GM19240 (cell line): ENCODE measurements around the gene TRIM29.
"Not testable (repeated sequence)": the region's sequence is repeated elsewhere in the genome, so short reads cannot be mapped to it uniquely, and the experiment has no call there.

Experiments used
- DNase-seq: peaks from one replicate; pipeline ENCODE4 v3.0.0; 2011; ENCODE audit warnings: low spot score; ENCODE audit not compliant: insufficient read length

The TRIM29 gene, protein sequence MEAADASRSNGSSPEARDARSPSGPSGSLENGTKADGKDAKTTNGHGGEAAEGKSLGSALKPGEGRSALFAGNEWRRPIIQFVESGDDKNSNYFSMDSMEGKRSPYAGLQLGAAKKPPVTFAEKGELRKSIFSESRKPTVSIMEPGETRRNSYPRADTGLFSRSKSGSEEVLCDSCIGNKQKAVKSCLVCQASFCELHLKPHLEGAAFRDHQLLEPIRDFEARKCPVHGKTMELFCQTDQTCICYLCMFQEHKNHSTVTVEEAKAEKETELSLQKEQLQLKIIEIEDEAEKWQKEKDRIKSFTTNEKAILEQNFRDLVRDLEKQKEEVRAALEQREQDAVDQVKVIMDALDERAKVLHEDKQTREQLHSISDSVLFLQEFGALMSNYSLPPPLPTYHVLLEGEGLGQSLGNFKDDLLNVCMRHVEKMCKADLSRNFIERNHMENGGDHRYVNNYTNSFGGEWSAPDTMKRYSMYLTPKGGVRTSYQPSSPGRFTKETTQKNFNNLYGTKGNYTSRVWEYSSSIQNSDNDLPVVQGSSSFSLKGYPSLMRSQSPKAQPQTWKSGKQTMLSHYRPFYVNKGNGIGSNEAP

DNA sequence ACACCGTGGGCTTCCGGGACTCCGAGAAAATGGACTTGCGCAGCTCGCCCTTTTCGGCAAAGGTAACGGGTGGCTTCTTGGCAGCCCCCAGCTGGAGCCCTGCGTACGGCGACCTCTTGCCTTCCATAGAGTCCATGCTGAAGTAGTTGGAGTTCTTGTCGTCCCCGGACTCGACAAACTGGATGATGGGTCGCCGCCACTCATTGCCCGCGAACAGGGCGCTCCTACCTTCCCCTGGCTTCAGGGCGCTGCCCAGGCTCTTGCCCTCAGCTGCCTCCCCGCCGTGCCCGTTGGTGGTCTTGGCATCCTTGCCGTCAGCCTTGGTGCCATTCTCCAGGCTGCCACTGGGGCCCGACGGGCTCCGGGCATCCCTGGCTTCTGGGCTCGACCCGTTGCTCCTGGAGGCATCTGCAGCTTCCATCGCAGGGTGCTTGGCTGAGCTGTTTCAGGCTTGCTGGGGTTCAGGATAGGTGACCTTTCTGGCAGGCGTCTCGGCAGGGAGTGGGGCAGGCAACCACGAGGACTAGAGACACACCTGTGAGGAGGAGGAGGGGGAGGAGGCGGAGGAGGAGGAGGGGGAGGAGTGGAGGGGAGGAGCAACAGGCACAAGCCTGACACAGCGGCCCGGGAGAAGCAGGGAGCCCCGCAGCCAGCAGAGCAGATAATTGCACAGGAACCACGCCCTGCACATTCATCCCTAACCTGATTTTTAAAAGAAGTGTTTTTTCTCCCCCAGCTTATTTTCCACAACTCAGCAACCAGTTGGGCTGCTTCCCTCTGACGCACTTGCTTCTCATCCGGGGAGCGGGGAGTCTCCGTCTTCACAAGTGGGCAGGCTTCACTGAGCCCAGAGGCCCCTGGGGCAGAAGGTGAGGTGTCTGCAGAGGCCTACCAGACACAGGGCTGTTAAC, at the start of gene TRIM29:
TRIM29 (minus strand) TSS at position 503 of the 911 bp plus-strand sequence; CDS start at position 421, 82 bp downstream.
- no peak for DNase-seq

DNA sequence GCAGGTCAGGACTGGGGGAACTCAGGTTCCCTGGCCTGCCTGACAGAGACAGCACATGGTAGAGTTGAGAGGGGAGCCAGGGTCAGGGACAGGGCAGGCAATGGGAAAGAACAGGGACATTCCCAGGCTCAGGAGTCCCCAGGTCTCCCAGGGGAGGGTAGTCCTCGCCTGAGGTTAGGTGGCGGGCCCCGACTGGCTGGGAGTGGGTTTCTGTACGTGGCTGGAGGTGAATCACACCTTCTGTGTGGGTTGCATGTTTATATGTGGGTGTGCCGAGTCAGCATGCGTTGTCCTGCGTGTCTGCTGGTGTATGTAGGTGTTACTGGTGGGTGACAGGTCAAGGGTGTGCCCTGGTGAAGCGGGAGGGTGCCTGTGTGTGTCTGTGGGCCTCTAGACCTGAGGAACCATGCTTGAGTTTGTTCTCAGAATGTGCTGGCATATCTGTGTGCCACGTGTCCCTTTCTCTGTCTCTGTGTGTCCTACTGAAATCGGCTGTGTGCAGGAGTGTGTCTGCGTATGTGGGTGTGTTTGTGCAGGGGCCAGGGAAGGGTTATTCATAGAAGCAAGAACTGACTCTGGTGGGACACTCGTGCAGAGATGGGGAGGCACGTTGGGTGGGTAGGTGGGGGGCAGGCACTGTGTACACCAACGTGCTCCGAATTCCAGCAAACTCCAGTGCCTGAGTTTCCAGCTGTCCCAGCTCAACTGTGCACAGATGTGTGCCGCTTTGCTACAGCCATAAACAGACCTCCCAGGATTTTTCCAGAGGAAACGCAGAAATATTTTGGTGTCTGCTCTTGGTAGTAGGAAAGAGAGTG, 49.1 kb upstream of the TRIM29 start:
- DNase-seq: no peak

DNA sequence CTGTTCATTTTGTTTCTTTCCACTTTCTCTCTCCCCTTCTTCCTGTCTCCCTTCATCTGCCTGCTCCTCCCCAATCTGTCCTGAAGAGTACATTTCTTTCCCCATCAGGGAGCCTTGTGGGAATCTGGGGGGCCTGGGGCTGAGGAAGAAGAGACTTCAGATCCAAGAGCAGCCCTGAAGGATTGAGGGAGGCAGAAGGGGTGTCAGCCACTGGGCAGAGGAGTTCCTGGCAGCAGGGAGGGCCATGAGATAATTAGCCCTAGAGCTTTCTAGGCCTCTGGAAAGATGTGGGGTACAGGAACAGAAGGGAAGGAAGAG, 48.5 kb upstream of the TRIM29 start:
- no peak for DNase-seq

DNA sequence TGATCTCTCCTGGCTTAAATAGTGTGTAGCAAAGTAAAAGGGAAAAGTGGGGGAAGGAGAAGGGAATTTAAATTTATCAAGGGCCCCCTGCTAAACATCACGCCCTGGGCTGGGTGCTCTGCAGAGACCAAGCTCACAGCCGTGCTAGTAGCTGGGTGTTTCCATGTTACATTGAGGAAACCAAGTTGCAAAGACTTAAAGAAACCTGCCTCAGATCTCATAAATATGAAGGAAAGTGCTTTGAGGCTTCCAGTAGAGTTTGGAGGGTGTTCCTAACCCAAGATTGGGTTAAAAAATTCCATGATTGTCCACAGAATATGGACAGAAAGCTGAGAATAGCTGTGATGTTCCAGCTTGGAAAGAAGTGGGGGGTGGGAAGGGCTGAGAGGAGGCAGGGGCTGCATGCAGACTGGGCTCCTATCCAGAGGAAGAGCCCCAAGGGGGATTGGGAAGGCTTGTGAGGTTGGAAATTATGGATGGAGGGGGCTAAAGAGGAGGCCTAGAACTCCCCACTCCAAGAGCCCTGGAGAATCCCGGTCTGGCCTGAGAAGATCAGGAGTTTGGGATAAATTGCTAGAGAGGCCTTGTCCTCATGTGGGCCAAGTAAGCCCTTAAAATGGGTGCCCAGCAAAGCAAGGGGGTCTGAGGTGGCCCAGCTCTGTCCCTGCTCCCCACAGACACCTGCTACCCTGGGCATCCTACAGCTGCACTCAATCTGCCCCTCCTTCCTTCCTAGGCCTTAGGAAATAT, 48.0 kb upstream of the TRIM29 start:
- DNase-seq: no peak

DNA sequence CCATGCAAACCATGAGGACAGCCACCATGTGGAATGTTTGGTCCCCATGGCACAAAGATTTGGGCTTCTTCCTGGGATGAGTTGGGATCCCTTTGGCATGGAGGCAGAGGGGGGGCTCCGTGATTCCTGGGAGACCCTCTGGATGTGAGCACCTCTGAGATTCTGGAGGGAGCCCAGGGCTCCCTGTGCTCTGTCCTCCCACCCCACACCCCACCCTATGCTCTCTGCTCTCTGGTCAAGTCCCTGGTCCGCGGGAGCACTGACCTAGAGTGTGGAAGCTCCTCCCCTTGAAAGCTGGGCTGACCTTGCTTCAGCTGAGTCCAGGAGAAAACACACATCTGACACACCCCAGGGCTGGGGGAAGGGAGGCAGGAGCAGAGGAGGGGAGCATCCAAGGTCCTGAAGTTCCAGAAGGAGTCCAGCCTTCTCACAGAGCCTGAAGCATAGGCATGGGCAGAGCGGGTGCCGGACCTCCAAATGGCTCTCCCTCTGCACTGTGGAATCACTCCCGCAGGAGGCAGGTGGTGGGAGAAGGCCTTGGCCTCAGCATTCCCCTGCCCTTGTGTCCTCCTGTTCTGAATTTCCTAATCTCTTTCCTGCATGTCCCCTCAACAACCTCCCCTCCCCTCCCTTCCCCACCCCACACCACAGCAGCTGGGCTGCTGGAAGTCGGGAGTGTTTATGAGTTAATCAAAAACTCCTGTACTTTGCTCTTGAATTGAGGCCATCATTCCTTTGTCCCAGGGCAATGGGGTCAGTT, 47.2 kb upstream of the TRIM29 start:
- DNase-seq: no peak

DNA sequence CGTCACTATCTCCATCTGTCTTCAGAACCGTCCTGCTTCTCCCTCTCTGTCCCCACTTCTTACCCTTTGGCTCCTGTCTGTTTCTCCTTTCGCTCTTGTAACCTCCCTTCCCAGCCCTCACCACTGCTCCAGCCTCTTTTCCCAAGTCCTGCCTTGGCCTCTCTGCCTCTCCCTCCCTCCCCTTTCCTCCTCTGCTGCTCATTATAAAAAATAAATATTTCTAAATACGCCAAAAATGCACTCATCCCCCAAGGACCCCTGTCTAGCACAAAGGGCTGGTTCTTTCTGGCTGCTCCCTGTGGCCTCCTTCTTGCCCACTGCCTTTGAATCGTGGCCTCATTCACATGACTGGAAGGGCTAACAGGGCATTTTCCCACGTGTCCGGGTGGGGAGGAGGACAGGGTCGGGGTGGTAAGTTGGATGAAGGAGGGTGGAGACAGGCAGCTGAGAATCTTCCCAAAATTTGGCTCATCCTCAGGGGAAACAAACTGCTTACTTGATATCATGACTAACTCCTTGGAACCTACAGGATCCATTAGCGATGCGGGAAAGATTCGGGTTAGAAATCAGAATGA, 46.5 kb upstream of the TRIM29 start:
- no peak for DNase-seq

DNA sequence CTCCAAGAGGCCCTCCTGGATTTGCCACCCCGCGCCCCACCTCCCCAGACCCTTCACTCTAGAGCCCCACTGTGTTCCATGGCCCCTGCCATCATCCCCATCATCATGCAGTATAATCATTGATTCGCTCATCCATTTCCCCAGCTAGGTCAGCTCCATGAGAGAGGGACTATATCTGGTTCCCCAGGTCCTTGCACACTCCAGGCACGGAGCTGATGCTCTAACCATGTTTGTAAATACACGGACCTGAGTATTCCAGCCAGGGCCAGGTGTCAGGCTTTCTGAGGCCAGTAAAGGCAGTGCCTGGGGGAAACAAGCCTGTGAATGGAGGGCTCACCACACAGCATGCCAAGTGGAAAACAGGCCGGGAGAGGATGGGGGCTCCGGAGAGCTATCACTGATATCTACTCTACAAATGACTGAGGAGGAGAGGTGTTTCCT, 45.8 kb upstream of the TRIM29 start:
- no peak for DNase-seq

DNA sequence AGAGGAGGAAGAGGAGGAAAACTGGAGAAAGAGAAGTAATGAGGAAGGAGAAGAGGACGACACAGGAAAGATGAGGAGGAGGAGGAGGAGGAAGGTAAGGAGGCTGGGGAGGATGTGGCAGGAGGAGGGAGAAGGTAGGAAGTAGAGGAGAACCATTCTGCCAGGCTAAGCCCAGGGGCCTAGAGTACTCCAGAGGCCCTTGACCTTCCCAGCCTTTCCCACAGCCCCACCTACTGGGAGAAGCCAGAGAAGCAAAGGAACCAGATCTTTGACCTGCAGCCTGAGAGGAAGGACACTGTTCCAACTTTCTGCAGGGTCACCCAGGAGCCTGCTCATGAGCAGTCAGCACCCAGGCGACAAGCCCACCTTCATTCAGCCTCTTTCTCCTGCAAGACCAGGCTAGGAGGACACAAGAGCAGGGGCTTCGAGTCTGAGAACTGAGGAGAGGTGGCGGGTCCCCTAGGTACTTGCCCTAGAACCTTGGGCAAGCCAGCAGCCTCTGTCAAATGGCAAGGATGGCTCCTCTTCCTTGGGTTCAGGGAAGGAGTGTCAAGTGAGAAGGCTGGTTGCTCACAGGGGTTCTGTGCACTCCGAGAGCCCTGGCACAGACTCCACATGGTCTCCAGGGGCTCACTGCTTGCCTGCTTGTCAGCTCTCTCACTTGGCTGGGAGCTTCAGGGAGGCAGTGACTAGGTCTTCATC, 45.0 kb upstream of the TRIM29 start:
- no peak for DNase-seq

DNA sequence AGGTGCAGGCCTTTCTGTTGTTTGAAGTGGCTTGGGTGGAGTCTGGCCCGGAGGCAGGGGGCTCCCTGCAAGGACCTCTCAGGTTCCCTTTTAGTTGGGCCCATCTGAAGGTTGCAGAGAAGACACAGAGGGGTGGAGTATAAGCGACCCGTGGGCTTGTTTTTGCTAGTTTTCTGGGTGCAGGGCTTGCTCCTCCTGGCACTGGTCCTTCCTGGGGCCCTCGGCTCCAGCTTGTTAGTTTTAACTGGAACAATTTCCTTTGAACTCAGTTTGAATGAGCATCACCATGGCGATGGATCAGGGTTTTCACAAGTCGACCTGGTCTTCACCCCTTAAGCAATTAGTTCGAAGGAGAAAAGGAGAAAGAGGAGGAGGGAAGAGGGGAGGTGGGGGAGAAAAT, 44.5 kb upstream of the TRIM29 start:
- no peak for DNase-seq

DNA sequence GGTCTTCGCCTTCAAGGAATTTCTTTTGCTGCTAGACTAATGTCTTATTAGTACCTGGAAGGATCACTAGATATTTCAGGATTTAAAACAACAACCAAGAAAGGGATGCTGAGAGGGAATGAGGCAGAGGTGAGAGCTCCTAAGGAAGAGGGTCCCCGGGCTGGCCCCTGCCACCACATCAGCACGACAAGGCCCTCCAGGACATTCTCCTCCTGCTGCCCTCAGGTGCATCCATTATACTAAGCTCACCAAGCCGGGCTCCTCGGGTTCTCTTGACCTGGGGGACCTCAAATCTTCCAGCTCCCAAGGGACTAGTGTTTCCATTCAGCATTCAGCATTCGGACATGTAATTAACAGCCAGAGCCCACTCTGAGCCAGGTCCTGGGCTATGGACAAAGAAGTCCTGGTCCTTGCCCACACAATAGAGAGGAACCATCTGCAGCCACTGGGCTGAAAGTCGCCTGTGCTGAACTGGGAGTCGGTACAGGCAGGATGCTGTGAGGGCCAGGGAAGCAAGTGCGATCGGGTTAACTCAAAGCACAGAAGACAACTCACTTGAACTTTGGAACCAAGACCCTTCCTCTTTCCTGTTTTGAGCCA, 43.6 kb upstream of the TRIM29 start:
- DNase-seq: no peak

DNA sequence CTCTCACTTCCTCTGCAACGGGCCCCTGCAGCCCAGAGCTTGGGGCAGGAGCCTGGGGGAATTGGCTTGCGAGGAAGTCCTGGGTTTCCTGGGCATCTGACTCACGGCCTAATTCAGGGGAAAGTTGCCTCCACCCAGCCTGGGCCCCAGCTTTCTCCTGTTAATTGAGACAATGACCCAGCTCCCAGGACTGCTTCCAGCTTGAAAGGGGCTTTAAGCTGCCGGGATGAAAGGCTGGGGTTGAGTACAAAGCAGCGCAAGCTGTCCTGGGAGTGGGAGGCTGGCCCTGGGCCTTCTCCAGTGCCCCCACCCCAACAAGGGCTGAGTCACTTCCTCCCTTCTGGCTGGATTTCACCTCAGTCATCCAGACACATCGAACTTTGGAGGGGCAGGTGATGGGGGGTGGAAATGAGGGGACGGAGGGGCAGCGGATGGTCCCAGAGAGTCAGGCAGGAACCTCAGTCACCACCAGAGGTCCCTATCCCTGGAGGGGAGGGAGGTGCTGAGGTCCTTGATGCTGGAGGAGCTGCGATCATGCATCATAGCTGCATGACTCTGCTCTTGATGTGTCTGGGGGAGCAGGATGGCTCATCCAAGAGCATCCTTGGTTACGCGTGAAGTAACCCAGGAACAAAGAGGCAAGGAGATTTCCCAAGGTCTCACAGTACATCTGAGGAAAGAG, 42.8 kb upstream of the TRIM29 start:
- DNase-seq: no peak

DNA sequence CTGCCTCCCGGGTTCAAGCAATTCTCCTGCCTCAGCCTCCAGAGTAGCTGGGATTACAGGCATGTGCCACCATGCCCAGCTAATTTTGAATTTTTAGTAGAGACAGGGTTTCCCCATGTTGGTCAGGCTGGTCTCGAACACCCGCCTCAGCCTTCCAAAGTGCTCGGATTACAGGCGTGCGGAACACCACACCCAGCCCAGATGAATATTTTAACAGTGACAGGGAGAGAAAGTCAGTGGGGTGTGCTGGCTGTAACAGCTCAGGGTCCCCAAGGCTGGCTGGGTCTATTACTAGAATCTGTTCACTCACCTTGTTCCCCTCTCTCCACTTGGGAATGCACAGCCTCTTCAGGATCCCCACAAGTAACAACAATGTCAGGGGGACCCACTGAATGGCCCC, 42.1 kb upstream of the TRIM29 start:
- DNase-seq: not testable (repeated sequence)

DNA sequence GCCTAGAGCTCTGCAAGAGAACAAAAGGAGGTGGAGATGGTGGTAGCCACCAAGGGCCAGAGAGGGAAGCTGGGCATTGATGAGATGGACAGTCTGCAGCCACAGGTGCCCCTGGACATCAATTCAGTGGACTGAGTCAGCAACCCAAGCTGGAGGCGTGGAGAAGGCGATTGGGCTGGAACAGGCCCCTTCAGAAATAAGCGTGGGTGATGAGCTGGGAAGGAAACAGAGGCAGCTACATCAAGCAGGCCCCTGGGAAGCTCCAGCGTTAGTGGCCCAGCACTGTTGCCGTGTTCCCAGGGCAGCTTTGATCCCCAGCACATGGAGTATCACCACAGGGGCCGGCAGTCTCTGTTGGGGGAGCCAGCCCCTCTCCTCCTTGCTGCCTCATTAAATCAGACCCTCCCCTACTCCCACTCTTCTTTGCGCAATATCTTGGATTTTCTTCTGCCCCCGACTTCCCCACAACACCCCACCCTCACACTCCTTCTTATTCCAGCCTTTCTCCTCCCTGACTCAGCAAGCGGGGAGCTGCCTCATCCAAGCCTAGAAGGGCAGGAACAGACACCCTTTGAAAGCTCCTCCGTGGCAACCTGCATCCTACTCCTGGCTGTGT, 41.3 kb upstream of the TRIM29 start:
- DNase-seq: no peak

DNA sequence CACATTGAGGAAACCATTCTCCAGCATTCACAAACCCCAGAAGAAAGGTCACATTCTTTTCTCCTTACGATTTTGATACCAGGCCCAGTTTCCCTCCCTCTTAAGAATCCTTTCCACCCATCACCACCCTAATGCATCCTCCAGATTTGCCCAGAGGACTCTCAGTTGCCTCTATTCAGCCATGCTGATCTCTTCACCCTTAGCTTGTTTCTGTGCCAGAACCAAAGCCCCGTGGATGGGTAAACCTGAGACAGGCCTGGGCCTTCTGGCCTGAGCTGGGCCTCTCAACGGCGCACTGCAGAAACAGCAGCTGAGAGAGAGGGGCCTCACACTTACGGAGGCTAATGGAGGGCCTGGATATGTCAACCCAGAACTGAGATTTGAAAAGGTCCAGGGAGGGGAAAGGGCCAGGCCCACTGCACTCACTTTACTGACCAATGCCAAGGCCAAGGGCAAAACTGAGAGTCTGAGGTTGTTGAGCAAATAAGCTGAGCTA, 40.7 kb upstream of the TRIM29 start:
- no peak for DNase-seq

DNA sequence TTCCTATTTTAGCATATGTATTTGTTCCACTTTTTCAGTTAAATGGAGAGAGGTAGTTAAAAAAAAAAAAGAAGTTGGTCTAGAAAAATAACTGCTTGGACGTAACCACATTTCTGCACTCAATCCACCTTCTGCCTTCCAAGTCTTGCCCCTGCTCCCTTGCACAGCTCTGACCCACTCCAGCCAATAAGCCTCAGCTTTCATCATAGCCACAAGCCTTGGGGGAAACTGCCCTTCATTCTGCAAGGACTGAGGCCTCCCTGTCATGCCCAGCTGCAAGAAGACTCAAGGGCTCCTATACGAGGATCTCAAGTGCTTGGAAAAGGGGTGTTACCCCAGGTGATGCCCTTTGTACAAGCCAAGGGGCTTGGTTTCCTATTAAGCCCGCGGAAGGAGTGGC, 37.0 kb upstream of the TRIM29 start:
- DNase-seq: no peak

DNA sequence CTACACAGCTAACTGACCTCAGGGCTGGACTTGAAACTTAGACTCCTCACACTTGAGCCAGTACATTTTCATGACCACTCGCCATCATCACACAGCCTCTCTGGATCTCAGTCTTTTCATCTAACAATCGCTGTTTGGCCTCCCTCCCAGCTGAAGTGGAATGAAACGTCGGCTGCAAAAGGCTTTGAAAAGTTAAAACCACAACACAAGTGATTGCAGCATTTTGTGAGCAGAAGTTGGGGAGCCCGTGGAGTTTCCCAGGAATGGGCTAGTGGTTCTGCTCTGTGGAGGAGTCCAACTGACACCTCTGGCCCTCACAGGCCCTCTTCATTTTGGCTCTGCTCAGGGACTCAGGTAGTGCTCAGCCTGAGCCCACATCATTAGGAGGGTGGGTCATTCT, 35.9 kb upstream of the TRIM29 start:
- DNase-seq: no peak

DNA sequence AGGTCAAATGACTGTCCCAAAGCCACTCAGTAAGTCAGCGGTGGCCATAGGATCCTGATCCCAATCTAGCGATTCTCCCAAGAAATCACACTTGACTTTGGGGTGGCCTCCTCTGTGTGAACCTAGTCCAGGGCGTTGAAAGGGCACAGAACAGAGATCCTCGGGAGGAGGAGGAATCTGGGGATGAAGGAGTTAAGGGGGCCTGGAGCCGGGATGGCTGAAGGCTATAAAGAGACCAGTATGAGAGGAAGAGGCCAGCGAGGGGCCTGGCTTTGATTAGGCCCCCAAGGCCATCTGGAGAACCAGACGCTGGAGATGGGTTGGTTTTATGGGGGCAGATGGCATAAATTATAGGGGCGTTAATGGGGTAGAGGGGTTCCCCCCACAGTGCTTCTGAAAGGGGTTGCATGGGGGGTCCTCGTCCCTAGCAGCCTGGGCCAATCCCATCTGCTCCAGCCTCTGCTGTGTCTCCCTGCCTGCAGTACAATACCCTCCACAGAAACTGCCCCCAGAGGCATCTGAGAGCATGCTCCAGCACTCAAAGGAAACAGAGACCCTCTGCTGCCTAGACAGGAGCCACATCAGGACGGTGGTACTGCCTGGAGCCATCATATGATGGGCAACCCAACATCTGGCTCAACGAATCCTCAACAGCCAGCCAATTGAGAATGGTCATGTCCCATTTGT, 35.2 kb upstream of the TRIM29 start:
- no peak for DNase-seq
